ENCODE results near the gene DDX27. TPM values are rescaled to one million over a fixed set of nuclear protein-coding genes. Genes with fewer than 3 reads are reported as not detected.

DDX27 gene
- total RNA-seq, 1 donor from 2014 or later, result 78.4 TPM

DNA sequence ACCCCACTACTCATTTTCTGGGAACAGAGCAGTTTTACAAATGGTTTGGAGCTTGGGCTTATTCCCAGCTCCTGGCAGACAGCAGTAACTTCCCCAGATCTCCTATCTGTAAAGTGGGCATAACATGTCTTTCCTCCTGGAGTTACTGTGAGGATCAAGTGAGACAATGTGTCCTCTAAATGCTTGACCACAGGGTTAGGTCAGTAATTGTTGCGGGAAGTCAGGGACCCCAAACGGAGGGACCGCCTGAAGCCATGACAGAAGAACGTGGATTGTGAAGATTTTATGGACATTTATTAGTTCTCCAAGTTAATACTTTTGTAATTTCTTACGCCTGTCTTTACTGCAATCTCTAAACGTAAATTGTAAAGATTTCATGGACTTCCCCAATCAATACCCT lies 73.9 kb downstream of the DDX27 start:
- ATAC-seq (ENCODE audit: low read depth) (no peak), DNase-seq (no peak)
- intact Hi-C loops (cut with micrococcal nuclease), result no loop called here
- Mint-ChIP-seq H3K4me1 (peaks cover 19% of the 10 kb centered on the region), H3K27ac (peak overlapping the region; percentile 35), H3K36me3 (ENCODE audit: low read depth) (peaks cover 80% of the 10 kb centered on the region), H3K4me3 (no peak overlapping the region), H3K9me3 (peaks cover 7% of the 10 kb centered on the region), H3K27me3 (no peaks in the 10 kb centered on the region)
- TF ChIP-seq, protein P1, sequence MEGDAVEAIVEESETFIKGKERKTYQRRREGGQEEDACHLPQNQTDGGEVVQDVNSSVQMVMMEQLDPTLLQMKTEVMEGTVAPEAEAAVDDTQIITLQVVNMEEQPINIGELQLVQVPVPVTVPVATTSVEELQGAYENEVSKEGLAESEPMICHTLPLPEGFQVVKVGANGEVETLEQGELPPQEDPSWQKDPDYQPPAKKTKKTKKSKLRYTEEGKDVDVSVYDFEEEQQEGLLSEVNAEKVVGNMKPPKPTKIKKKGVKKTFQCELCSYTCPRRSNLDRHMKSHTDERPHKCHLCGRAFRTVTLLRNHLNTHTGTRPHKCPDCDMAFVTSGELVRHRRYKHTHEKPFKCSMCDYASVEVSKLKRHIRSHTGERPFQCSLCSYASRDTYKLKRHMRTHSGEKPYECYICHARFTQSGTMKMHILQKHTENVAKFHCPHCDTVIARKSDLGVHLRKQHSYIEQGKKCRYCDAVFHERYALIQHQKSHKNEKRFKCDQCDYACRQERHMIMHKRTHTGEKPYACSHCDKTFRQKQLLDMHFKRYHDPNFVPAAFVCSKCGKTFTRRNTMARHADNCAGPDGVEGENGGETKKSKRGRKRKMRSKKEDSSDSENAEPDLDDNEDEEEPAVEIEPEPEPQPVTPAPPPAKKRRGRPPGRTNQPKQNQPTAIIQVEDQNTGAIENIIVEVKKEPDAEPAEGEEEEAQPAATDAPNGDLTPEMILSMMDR (IDR thresholded peaks at IDR 0.05), result no peak
- ChIA-PET CTCF (no interaction called here), POLR2A (interaction anchor here (4.2 kb wide), 1 partner anchor 13 kb away, joined by 63 read pairs; the partner anchor contains the start of gene ZNFX1)

Other genes with a start within 250 kb of the DDX27 start
- gene CSE1L, start 173.1 kb upstream of the DDX27 start, total RNA-seq, result 53.2 and 58.8 TPM in 2 replicates
- gene STAU1, start 31.1 kb upstream of the DDX27 start, total RNA-seq, result 39.3 and 40.3 TPM in 2 replicates
- gene ZNFX1, start 58.6 kb downstream of the DDX27 start, total RNA-seq, result 49.6 and 51.9 TPM in 2 replicates